ENCODE measurements around the gene KCNK3. TPM values are rescaled to one million over a fixed set of nuclear protein-coding genes. Genes with fewer than 3 reads are reported as not detected.

Gene KCNK3
- polyA plus RNA-seq, 1 donor (not counting 4 experiments of a cell fraction or from before 2014, with no cell fraction given): not detected

DNA sequence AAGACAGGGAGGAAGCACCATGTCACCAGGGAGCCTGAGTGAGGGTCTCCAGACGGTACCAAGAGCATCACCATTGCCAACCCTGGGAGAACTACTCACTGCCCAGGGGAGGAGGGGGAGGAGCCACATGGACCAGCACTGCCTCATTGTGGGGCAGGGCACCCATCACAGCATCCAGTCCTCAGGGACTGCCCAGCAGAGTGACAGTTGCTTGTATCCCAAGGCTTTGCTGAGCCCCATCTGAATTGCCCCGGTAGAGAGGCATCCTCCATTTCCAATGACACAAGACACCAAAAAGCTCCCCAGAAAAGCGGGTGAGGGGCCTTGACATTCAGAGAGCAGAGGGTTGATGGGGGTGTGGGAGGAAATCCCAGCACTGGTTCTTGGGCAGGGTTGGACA lies 44.5 kb upstream of the KCNK3 start:
- no peak for FAIRE-seq

DNA sequence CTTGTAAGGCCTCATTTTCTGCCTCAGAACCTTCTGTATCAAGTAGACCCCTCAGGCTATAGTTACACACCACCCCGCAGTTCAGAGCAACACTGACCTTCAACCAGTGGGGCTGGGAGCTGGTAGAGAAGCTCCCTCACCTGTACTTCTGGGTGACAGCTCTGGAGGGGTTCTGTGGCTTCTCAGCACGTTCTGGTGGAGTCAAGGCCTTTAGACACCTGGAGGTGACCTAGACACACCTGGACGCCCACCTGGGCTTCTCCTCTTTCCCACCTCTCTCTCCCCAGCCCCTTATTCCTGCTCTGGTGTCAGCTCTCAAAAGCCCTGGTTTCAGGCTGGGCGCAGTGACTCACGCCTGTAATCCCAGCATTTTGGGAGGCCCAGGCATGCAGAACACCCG lies 44.0 kb upstream of the KCNK3 start:
- DNase-seq (ENCODE audit: low read depth, low spot score) (no peak), FAIRE-seq (no peak)
- Histone ChIP-seq H3K9ac (ENCODE audit: control insufficient read depth, extremely low read depth, insufficient read depth, low read length) (no peak overlapping the region), H3K27me3 (ENCODE audit: control insufficient read depth, extremely low read depth, insufficient read depth, low read length) (peaks cover 21% of the 10 kb centered on the region), H3K9me1 (ENCODE audit: control insufficient read depth, extremely low read depth, insufficient read depth, low read length) (no peaks in the 10 kb centered on the region), H3K4me3 (ENCODE audit: control insufficient read depth in 2 of 3, extremely low read depth in 1 of 3, insufficient read depth in 2 of 3, low read depth in 1 of 3, low read length in 3 of 3) (no peak overlapping the region), H3K9me3 (ENCODE audit: control insufficient read depth, low read depth, low read length) (no peaks in the 10 kb centered on the region), H3K36me3 (ENCODE audit: control insufficient read depth in 2 of 2, extremely low read depth in 1 of 2, insufficient read depth in 2 of 2, low read length in 2 of 2) (no peaks in the 10 kb centered on the region), H3K4me2 (ENCODE audit: control insufficient read depth, extremely low read depth, insufficient read depth, low read depth, low read length) (no peak overlapping the region), H4K20me1 (ENCODE audit: control insufficient read depth, extremely low read depth, insufficient read depth, low read length) (no peaks in the 10 kb centered on the region), H3K4me1 (ENCODE audit: control insufficient read depth, extremely low read depth, insufficient read depth, low read length) (no peaks in the 10 kb centered on the region), H2AFZ (ENCODE audit: control insufficient read depth, low read length) (no peak overlapping the region), H3K27ac (ENCODE audit: control insufficient read depth, insufficient read depth, low read length) (no peak overlapping the region), H3K79me2 (ENCODE audit: control insufficient read depth, insufficient read depth, low read length) (no peaks in the 10 kb centered on the region)
- TF ChIP-seq EZH2 (IDR thresholded peaks at IDR 0.05; ENCODE audit: low read length): no peak
- TF ChIP-seq, protein P1, sequence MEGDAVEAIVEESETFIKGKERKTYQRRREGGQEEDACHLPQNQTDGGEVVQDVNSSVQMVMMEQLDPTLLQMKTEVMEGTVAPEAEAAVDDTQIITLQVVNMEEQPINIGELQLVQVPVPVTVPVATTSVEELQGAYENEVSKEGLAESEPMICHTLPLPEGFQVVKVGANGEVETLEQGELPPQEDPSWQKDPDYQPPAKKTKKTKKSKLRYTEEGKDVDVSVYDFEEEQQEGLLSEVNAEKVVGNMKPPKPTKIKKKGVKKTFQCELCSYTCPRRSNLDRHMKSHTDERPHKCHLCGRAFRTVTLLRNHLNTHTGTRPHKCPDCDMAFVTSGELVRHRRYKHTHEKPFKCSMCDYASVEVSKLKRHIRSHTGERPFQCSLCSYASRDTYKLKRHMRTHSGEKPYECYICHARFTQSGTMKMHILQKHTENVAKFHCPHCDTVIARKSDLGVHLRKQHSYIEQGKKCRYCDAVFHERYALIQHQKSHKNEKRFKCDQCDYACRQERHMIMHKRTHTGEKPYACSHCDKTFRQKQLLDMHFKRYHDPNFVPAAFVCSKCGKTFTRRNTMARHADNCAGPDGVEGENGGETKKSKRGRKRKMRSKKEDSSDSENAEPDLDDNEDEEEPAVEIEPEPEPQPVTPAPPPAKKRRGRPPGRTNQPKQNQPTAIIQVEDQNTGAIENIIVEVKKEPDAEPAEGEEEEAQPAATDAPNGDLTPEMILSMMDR (optimal IDR thresholded peaks at IDR 0.05 in 1 of 3, IDR thresholded peaks at IDR 0.05 in 1 of 3, conservative IDR thresholded peaks at IDR 0.05 in 1 of 3; ENCODE audit: extremely low read depth in 1 of 3, insufficient read depth in 2 of 3, low read length in 3 of 3): no peak
- dilution Hi-C loops (cut with MboI; ENCODE audit: extremely low pct_ligation_motif_present, low sequenced_read_pairs): no loop called here

More for the DNA sequence above, 44.5 kb upstream of the KCNK3 start:
- no peak overlapping the region for H3K4me3 ChIP-seq (ENCODE audit: control insufficient read depth in 2 of 3, extremely low read depth in 1 of 3, insufficient read depth in 2 of 3, low read depth in 1 of 3, low read length in 3 of 3)
- H3K27ac ChIP-seq (ENCODE audit: control insufficient read depth, insufficient read depth, low read length): no peak overlapping the region
- H3K36me3 ChIP-seq (ENCODE audit: control insufficient read depth in 2 of 2, extremely low read depth in 1 of 2, insufficient read depth in 2 of 2, low read length in 2 of 2): no peaks in the 10 kb centered on the region
- H3K79me2 ChIP-seq (ENCODE audit: control insufficient read depth, insufficient read depth, low read length): no peaks in the 10 kb centered on the region
- TF ChIP-seq EZH2 (IDR thresholded peaks at IDR 0.05; ENCODE audit: low read length): no peak
- TF ChIP-seq, protein P1 (optimal IDR thresholded peaks at IDR 0.05 in 1 of 3, IDR thresholded peaks at IDR 0.05 in 1 of 3, conservative IDR thresholded peaks at IDR 0.05 in 1 of 3; ENCODE audit: extremely low read depth in 1 of 3, insufficient read depth in 2 of 3, low read length in 3 of 3): no peak
- H3K9me1 ChIP-seq (ENCODE audit: control insufficient read depth, extremely low read depth, insufficient read depth, low read length): no peaks in the 10 kb centered on the region
- H2AFZ ChIP-seq (ENCODE audit: control insufficient read depth, low read length): no peak overlapping the region
- H4K20me1 ChIP-seq (ENCODE audit: control insufficient read depth, extremely low read depth, insufficient read depth, low read length): no peaks in the 10 kb centered on the region
- no peak overlapping the region for H3K9ac ChIP-seq (ENCODE audit: control insufficient read depth, extremely low read depth, insufficient read depth, low read length)
- no peaks in the 10 kb centered on the region for H3K4me1 ChIP-seq (ENCODE audit: control insufficient read depth, extremely low read depth, insufficient read depth, low read length)
- peaks cover 15% of the 10 kb centered on the region for H3K27me3 ChIP-seq (ENCODE audit: control insufficient read depth, extremely low read depth, insufficient read depth, low read length)
- DNase-seq (ENCODE audit: low read depth, low spot score): no peak
- H3K4me2 ChIP-seq (ENCODE audit: control insufficient read depth, extremely low read depth, insufficient read depth, low read depth, low read length): no peak overlapping the region
- no peaks in the 10 kb centered on the region for H3K9me3 ChIP-seq (ENCODE audit: control insufficient read depth, low read depth, low read length)
- dilution Hi-C loops (cut with MboI; ENCODE audit: extremely low pct_ligation_motif_present, low sequenced_read_pairs): no loop called here
